Inflammatory macrophage treated with lipopolysaccharide for 1 hour (primary cell): ENCODE data around the gene EVI2B.
"Not testable (repeated sequence)": the region's sequence is repeated elsewhere in the genome, so short reads cannot be mapped to it uniquely, and the experiment has no call there.

Experiments
- DNase-seq, 2 donors: peaks; one replicate each; pipeline ENCODE4 v3.0.0-alpha.2; 2020 to 2022

EVI2B gene

GRCh38 chr17:31309556-31309955 is 4.3 kb downstream of the EVI2B start:
- DNase-seq = peak; percentile 73 to 83

GRCh38 chr17:31308372-31309334 is 5.2 kb downstream of the EVI2B start:
- peak; percentile 65 to 85 for DNase-seq

- DNase-seq = no peak
Observed at GRCh38 chr17:31307640-31308039, 6.2 kb downstream of the EVI2B start.

- DNase-seq = no peak
Observed at GRCh38 chr17:31299624-31300023, 14.2 kb downstream of the EVI2B start.

- DNase-seq = no peak
Observed at GRCh38 chr17:31297090-31297489, 16.8 kb downstream of the EVI2B start, which contains the start of gene OMG. TSS of gene OMG (minus strand) at chr17:31297239. CDS start at chr17:31296331, 908 bp downstream.

GRCh38 chr17:31296142-31296541 is 17.7 kb downstream of the EVI2B start:
- no peak for DNase-seq

GRCh38 chr17:31295489-31295871 is 18.4 kb downstream of the EVI2B start:
- no peak for DNase-seq

GRCh38 chr17:31294820-31295488 is 18.9 kb downstream of the EVI2B start:
- DNase-seq = no peak

GRCh38 chr17:31294231-31294630 is 19.6 kb downstream of the EVI2B start:
- DNase-seq = no peak

GRCh38 chr17:31293581-31293980 is 20.3 kb downstream of the EVI2B start:
- no peak for DNase-seq

- DNase-seq = no peak
Observed at GRCh38 chr17:31291820-31292219, 22.0 kb downstream of the EVI2B start.

- DNase-seq = no peak
Observed at GRCh38 chr17:31289790-31290189, 24.1 kb downstream of the EVI2B start.

- DNase-seq = not testable (repeated sequence)
Observed at GRCh38 chr17:31287932-31288331, 25.9 kb downstream of the EVI2B start.

- no peak for DNase-seq
Observed at GRCh38 chr17:31286587-31286986, 27.3 kb downstream of the EVI2B start.

- DNase-seq = no peak
Observed at GRCh38 chr17:31283841-31284240, 30.0 kb downstream of the EVI2B start.

- no peak for DNase-seq
Observed at GRCh38 chr17:31281061-31281460, 32.8 kb downstream of the EVI2B start.

- DNase-seq = no peak
Observed at GRCh38 chr17:31279401-31279800, 34.5 kb downstream of the EVI2B start.

- peak; percentile 35 to 54 for DNase-seq
Observed at GRCh38 chr17:31275116-31275515, 38.7 kb downstream of the EVI2B start.

GRCh38 chr17:31274252-31274651 is 39.6 kb downstream of the EVI2B start:
- peak; percentile 77 to 82 for DNase-seq

GRCh38 chr17:31273516-31273915 is 40.3 kb downstream of the EVI2B start:
- no peak for DNase-seq

- no peak for DNase-seq
Observed at GRCh38 chr17:31272803-31273202, 41.1 kb downstream of the EVI2B start.

GRCh38 chr17:31272236-31272635 is 41.6 kb downstream of the EVI2B start:
- DNase-seq = no peak

GRCh38 chr17:31269578-31269983 is 44.3 kb downstream of the EVI2B start:
- no peak for DNase-seq

- no peak for DNase-seq
Observed at GRCh38 chr17:31269036-31269577, 44.7 kb downstream of the EVI2B start.
